A673 (cell line): ENCODE results near the gene PRDM1. TPM values are rescaled to one million over a fixed set of nuclear protein-coding genes. Genes with fewer than 3 reads are reported as not detected.

Experiments used
- BruUV-seq: library from RNA; stranded (reverse); fragments of 400-500 nt; replicated peaks from 2 replicates; lab custom pipeline; 2021; lab: Mats Ljungman, UMichigan
- CTCF ChIA-PET: fragments of 300-600 bp; sonication (Branson Sonifier 250); formaldehyde crosslinking; loops from one replicate; lab custom pipeline; 2022; ENCODE audit warnings: antibody characterized with exemption; lab: Charles Lee
- POLR2A ChIA-PET: fragments of 300-600 bp; sonication (Branson Sonifier 250); formaldehyde crosslinking; loops from one replicate; lab custom pipeline; 2022; ENCODE audit warnings: antibody characterized with exemption; ENCODE audit not compliant: low non-redundant PET; lab: Charles Lee
- DNase-seq: peaks from one replicate; pipeline ENCODE4 v3.0.0-alpha.2; 2015; ENCODE audit warnings: low spot score
- H3K27ac ChIP-seq: fragments of 200-600 bp; sonication (generic); 2 replicates; pipeline ENCODE4 v1.5.1; 2016; ENCODE audit warnings: mixed run types, low read depth, mild to moderate bottlenecking, mixed read lengths, antibody characterized with exemption, low read length; ENCODE audit not compliant: poor library complexity, severe bottlenecking
- H3K27me3 ChIP-seq: fragments of 200-600 bp; sonication (generic); replicated peaks from 2 replicates; pipeline ENCODE4 v1.6.1; 2017; ENCODE audit warnings: mixed run types, low read depth, mild to moderate bottlenecking, mixed read lengths, antibody characterized with exemption, low read length; ENCODE audit not compliant: insufficient read depth, poor library complexity
- H3K36me3 ChIP-seq: fragments of 200-600 bp; sonication (generic); 2 replicates; pipeline ENCODE4 v1.6.1; 2016; ENCODE audit warnings: mixed run types, mild to moderate bottlenecking, mixed read lengths, antibody characterized with exemption, low read length; ENCODE audit not compliant: insufficient read depth, poor library complexity, severe bottlenecking
- H3K4me1 ChIP-seq: fragments of 200-600 bp; sonication (generic); 2 replicates; pipeline ENCODE4 v1.6.1; 2017; ENCODE audit warnings: mixed run types, mild to moderate bottlenecking, mixed read lengths, antibody characterized with exemption, low read length; ENCODE audit not compliant: insufficient read depth, poor library complexity, severe bottlenecking
- H3K4me3 ChIP-seq: fragments of 200-600 bp; sonication (generic); 2 replicates; pipeline ENCODE4 v1.5.1; 2016; ENCODE audit warnings: low read depth, mixed run types, mild to moderate bottlenecking, mixed read lengths, low read length; ENCODE audit not compliant: poor library complexity, severe bottlenecking
- H3K9me3 ChIP-seq: fragments of 200-600 bp; sonication (generic); 2 replicates; pipeline ENCODE4 v1.6.1; 2016; ENCODE audit warnings: mixed run types, low read depth, mild to moderate bottlenecking, mixed read lengths, antibody characterized with exemption, low read length; ENCODE audit not compliant: poor library complexity, severe bottlenecking
- EZH2 ChIP-seq: fragments of 200-600 bp; sonication (generic); IDR thresholded peaks from 2 replicates; pipeline ENCODE4 v1.6.1; 2017; ENCODE audit warnings: borderline replicate concordance, low read depth, mild to moderate bottlenecking, mixed read lengths, antibody characterized with exemption, low read length; ENCODE audit not compliant: poor library complexity, severe bottlenecking
- intact Hi-C: fragments of 100-400 bp; cut with micrococcal nuclease; formaldehyde crosslinking; loops from one replicate; pipeline ENCODE4 v1.10.0; 2022; ENCODE audit not compliant: unreplicated experiment
- total RNA-seq: library from RNA; stranded (reverse); gene quantifications from 2 replicates; pipeline ENCODE4 v1.2.3, GENCODE V29; 2021
- TF ChIP-seq, protein P1 (sequence below): fragments of 300-800, 200-600 bp; sonication (generic); conservative IDR thresholded peaks from 2 replicates; pipeline ENCODE4 v1.5.1; 2017; ENCODE audit warnings: low read depth, mild to moderate bottlenecking, antibody characterized with exemption, low read length, moderate library complexity, mixed read lengths

Gene PRDM1
- total RNA-seq, 1 experiment from 2014 or later: not detected

DNA sequence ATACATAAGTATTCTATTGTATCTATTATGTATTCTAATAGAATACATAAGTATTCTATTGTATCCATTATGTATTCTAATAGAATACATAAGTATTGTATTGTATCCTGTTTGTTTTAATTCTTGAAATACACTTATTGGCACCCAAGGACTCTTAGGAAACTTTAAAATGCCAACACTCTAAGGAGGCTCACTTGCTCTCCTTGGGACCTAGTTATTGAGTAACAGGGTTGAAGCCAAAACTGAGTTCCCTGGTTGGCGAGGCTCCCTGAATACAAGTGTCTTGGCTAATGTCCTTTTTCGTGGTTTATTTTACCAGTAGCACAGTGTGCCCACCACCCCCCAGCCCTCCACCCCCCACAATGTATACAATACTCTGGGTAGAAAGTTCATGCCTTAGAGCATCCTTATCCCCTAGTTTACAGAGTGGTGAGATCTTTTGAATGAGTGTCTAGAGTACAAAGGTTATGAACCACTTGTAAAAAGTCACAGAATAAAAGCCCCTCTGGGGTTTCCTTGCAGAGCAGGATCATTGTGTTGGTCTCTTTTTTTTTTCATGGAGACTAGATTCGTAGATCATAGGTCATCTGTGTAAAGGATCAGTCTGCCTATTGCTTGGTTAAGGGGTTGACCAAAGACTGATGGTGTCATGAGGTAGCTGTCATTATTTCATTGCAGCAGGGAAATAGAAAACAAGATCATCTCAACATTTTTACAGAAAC lies 32.5 kb upstream of the PRDM1 start:
- no peak for DNase-seq
- ChIA-PET POLR2A (no interaction called here), CTCF (no interaction called here)
- Histone ChIP-seq H3K9me3 (no peaks in the 10 kb centered on the region), H3K36me3 (no peaks in the 10 kb centered on the region), H3K4me1 (peaks cover 27% of the 10 kb centered on the region), H3K27me3 (no peaks in the 10 kb centered on the region), H3K27ac (no peak overlapping the region), H3K4me3 (no peak overlapping the region)
- intact Hi-C loops: no loop called here
- TF ChIP-seq, protein P1, sequence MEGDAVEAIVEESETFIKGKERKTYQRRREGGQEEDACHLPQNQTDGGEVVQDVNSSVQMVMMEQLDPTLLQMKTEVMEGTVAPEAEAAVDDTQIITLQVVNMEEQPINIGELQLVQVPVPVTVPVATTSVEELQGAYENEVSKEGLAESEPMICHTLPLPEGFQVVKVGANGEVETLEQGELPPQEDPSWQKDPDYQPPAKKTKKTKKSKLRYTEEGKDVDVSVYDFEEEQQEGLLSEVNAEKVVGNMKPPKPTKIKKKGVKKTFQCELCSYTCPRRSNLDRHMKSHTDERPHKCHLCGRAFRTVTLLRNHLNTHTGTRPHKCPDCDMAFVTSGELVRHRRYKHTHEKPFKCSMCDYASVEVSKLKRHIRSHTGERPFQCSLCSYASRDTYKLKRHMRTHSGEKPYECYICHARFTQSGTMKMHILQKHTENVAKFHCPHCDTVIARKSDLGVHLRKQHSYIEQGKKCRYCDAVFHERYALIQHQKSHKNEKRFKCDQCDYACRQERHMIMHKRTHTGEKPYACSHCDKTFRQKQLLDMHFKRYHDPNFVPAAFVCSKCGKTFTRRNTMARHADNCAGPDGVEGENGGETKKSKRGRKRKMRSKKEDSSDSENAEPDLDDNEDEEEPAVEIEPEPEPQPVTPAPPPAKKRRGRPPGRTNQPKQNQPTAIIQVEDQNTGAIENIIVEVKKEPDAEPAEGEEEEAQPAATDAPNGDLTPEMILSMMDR: no peak
- TF ChIP-seq EZH2: no peak
- no TSS peak for BruUV-seq

DNA sequence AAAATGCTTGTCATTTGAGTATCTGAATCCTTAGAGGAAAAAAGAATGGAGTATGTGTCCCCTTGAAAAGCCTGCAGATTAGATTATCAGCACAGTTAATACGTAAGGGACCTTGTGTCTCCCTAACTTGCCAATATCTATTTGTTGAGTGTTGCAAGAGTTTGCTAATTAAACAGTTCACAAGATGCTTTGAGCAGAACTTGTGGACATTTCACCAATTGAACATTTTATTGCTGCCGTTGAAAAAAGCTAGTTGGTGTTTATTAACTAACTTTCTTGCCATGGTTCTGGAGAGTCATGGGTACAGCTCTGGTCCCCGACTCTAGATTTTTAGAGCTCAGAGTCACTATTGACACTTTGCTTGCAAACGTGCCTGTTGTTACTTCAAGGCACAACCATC lies 30.6 kb upstream of the PRDM1 start:
- no TSS peak for BruUV-seq
- Histone ChIP-seq H3K4me3 (no peak overlapping the region), H3K36me3 (no peaks in the 10 kb centered on the region), H3K27me3 (no peaks in the 10 kb centered on the region), H3K9me3 (no peaks in the 10 kb centered on the region), H3K4me1 (peaks cover 27% of the 10 kb centered on the region), H3K27ac (no peak overlapping the region)
- POLR2A ChIA-PET: interaction anchor here (0.5 kb wide), 1 partner anchor 196 kb away, joined by 3 read pairs; no protein-coding TSS in a partner anchor
- CTCF ChIA-PET: no interaction called here
- intact Hi-C loops: no loop called here
- TF ChIP-seq EZH2: no peak
- TF ChIP-seq, protein P1: no peak
- no peak for DNase-seq

DNA sequence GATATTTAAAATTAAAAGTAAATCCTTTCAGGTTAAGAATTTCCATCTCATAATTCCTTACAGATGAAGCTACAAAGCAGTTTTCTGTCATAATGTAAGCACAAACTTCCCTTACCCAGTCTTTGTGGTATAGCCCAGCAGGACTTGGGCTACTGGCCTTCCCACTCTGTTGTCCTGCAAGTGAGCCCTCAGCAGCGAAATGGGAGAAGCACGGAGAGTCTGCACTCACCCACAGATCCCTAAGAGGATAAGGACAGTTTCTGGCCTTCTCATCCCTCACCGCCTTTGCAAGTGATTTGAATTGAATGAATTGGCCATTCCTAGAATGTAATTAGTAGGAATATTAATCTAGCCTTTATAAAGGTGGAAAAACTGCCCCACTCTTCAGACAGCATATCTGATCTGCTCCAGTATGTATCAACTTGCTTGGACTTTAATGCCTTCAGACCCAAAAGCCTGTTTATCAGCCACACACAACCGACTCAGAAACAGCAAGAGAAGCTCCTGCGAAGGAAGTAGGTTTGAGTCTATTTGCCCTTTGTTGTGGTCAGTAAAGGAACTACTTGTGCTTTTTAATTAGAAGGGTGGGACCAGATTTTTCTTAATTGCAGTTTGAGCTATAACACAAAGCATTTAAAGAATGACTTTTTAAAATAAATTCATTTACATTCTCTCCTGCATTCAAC lies 29.9 kb upstream of the PRDM1 start:
- Histone ChIP-seq H3K4me1 (peaks cover 24% of the 10 kb centered on the region), H3K27me3 (no peaks in the 10 kb centered on the region), H3K9me3 (no peaks in the 10 kb centered on the region), H3K36me3 (no peaks in the 10 kb centered on the region), H3K27ac (no peak overlapping the region), H3K4me3 (no peak overlapping the region)
- intact Hi-C loops: no loop called here
- TF ChIP-seq, protein P1: no peak
- no peak for TF ChIP-seq EZH2
- BruUV-seq: no TSS peak
- POLR2A ChIA-PET: interaction anchor here (0.5 kb wide), 1 partner anchor 195 kb away, joined by 3 read pairs; no protein-coding TSS in a partner anchor
- no peak for DNase-seq
- CTCF ChIA-PET: no interaction called here
